Activated effector memory CD4-positive, alpha-beta T cell treated with Interleukin-2 at 50 U/mL for 16 hours (primary cell): Measurements from ENCODE around the gene RALGAPA1.
A peak's percentile ranks its signal among the peaks of the same experiment; 100 is the strongest.
"Not testable (repeated sequence)": the region's sequence is repeated elsewhere in the genome, so short reads cannot be mapped to it uniquely, and the experiment has no call there.

Experiments
- DNase-seq: peaks from one replicate; pipeline ENCODE4 v3.0.0-alpha.2; 2020

RALGAPA1 gene

GRCh38 chr14:35821564-35822411 lies 12.7 kb upstream of the RALGAPA1 start:
- DNase-seq, result no peak

GRCh38 chr14:35819591-35820540 lies 10.8 kb upstream of the RALGAPA1 start:
- no peak for DNase-seq

GRCh38 chr14:35818346-35819115 lies 9.4 kb upstream of the RALGAPA1 start:
- DNase-seq, result no peak

- DNase-seq, result peak; percentile 52
Observed at GRCh38 chr14:35814371-35815005, 5.4 kb upstream of the RALGAPA1 start.

GRCh38 chr14:35810963-35811362 lies 1.9 kb upstream of the RALGAPA1 start:
- no peak for DNase-seq

GRCh38 chr14:35809597-35809996 lies 502 bp upstream of the RALGAPA1 start:
- no peak for DNase-seq

GRCh38 chr14:35808076-35808637 lies 938 bp downstream of the RALGAPA1 start:
- no peak for DNase-seq

- no peak for DNase-seq
Observed at GRCh38 chr14:35807131-35807961, 1.7 kb downstream of the RALGAPA1 start.

- DNase-seq, result no peak
Observed at GRCh38 chr14:35806006-35806907, 2.8 kb downstream of the RALGAPA1 start.

GRCh38 chr14:35797796-35798195 lies 11.3 kb downstream of the RALGAPA1 start:
- no peak for DNase-seq

- no peak for DNase-seq
Observed at GRCh38 chr14:35789651-35790050, 19.4 kb downstream of the RALGAPA1 start.

- no peak for DNase-seq
Observed at GRCh38 chr14:35786856-35787255, 22.2 kb downstream of the RALGAPA1 start.

GRCh38 chr14:35783699-35784098 lies 25.4 kb downstream of the RALGAPA1 start:
- DNase-seq, result no peak

GRCh38 chr14:35779368-35779767 lies 29.7 kb downstream of the RALGAPA1 start:
- no peak for DNase-seq

GRCh38 chr14:35777550-35777949 lies 31.5 kb downstream of the RALGAPA1 start:
- DNase-seq, result not testable (repeated sequence)

GRCh38 chr14:35776823-35777222 lies 32.3 kb downstream of the RALGAPA1 start:
- DNase-seq, result no peak

- not testable (repeated sequence) for DNase-seq
Observed at GRCh38 chr14:35776085-35776484, 33.0 kb downstream of the RALGAPA1 start.

GRCh38 chr14:35766700-35767082 lies 42.4 kb downstream of the RALGAPA1 start:
- no peak for DNase-seq

GRCh38 chr14:35766036-35766699 lies 42.9 kb downstream of the RALGAPA1 start:
- no peak for DNase-seq
